ENCODE data around the gene TMOD3.

- TF ChIP-seq CEBPB (IDR thresholded peaks at IDR 0.05; ENCODE audit: low read depth, low read length) (no peak), POLR2A (IDR thresholded peaks at IDR 0.05; ENCODE audit: low read depth, low read length) (no peak), CTCF (conservative IDR thresholded peaks at IDR 0.05; ENCODE audit: low read depth, low read length) (no peak), SMC3 (IDR thresholded peaks at IDR 0.05; ENCODE audit: low read depth, low read length) (no peak)
These were observed 78.9 kb downstream of the TMOD3 start for GRCh38 chr15:51908316-51908715.

Measured in IMR-90 (cell line).